Left lung (tissue), 10 donors: ENCODE data around the gene EXT2. TPM values are rescaled to one million over a fixed set of nuclear protein-coding genes. Genes with fewer than 3 reads are reported as not detected.

Experiments used
- ATAC-seq: fragments of 200-7000 bp; cut with Tn5 transposase; one replicate; pipeline ENCODE4 v1.9.1; 2020; ENCODE audit warnings: moderate library complexity
- DNase-seq, 4 donors: peaks; one replicate each; pipeline ENCODE4 v3.0.0-alpha.2; 2013 to 2020
- H3K27ac ChIP-seq, 2 donors: fragments of 200-600 bp; sonication (generic) in 1 of 2; one replicate each; pipeline versions ENCODE4 v1.5.0 to v1.8.0; 2020 to 2021
- H3K27me3 ChIP-seq, 2 donors: fragments of 200-600 bp; sonication (generic) in 1 of 2; one replicate each; pipeline versions ENCODE4 v1.5.0 to v1.8.0; 2020 to 2021
- H3K36me3 ChIP-seq, 2 donors: fragments of 200-600 bp; sonication (generic) in 1 of 2; one replicate each; pipeline versions ENCODE4 v1.5.0 to v1.8.0; 2020 to 2021
- H3K4me1 ChIP-seq, 2 donors: fragments of 200-600 bp; one replicate each; pipeline ENCODE4 v1.8.0; 2021
- H3K4me3 ChIP-seq, 2 donors: fragments of 200-600 bp; sonication (generic) in 1 of 2; one replicate each; pipeline versions ENCODE4 v1.5.0 to v1.8.0; 2020 to 2021; ENCODE audit warnings: mild to moderate bottlenecking in 1 of 2
- H3K9me3 ChIP-seq, 2 donors: fragments of 200-600 bp; sonication (generic) in 1 of 2; one replicate each; pipeline versions ENCODE4 v1.5.0 to v1.8.0; 2020 to 2021
- CTCF ChIP-seq, 2 donors: fragments of 200-600 bp; sonication (generic) in 1 of 2; IDR thresholded peaks; one replicate each; pipeline versions ENCODE4 v1.5.0 to v1.8.0; 2021; ENCODE audit warnings: antibody characterized with exemption in 2 of 2
- intact Hi-C, 2 donors: fragments of 100-400 bp; cut with DNase I; formaldehyde crosslinking; loops; one replicate each; pipeline versions ENCODE4 v1.11.2 to v1.14.2; 2022
- polyA plus RNA-seq, 6 donors: library from polyadenylated mRNA; unstranded; fragments of 120-200 nt; gene quantifications; one replicate each; pipeline ENCODE4 v1.2.1, GENCODE V29; 2013; ENCODE audit not compliant: insufficient read length in 6 of 6
- total RNA-seq, 2 donors: library from RNA; stranded (reverse); fragmentation: NEBNext Ultra II Directional; extraction: Animal tissue kit (Norgen Biotek cat#: 25700); gene quantifications; one replicate each; pipeline ENCODE4 v1.2.1, GENCODE V29; 2021
- donor health status: DM: no; HTN: yes; CAD: no.
- donor health status: DM: no; HTN: no; CAD: no.

Gene EXT2
- total and polyA plus RNA-seq, 8 donors: 56.4 to 85.0 (median 76.8) TPM

- Histone ChIP-seq H3K9me3 (no peaks in the 10 kb centered on the region), H3K27me3 (no peaks in the 10 kb centered on the region), H3K4me1 (peaks cover 6 to 19% of the 10 kb centered on the region in 2 donors), H3K36me3 (no peaks in the 10 kb centered on the region), H3K27ac (no peak overlapping the region), H3K4me3 (no peak overlapping the region)
- ATAC-seq (no peak), DNase-seq (no peak)
- TF ChIP-seq CTCF (IDR thresholded peaks at IDR 0.05): no peak
- intact Hi-C loops: no loop called here
These were observed 5.6 kb downstream of the EXT2 start for GRCh38 chr11:44101098-44101497.

GRCh38 chr11:44104481-44105294 is 9.2 kb downstream of the EXT2 start:
- Histone ChIP-seq H3K4me1 (peaks cover 0 to 6% of the 10 kb centered on the region in 2 donors), H3K4me3 (no peak overlapping the region), H3K27me3 (no peaks in the 10 kb centered on the region), H3K27ac (no peak overlapping the region), H3K36me3 (peaks cover 0 to 22% of the 10 kb centered on the region in 2 donors), H3K9me3 (no peaks in the 10 kb centered on the region)
- intact Hi-C loops: no loop called here
- ATAC-seq (no peak), DNase-seq (no peak)
- TF ChIP-seq CTCF (IDR thresholded peaks at IDR 0.05): no peak

GRCh38 chr11:44108260-44108659 is 12.8 kb downstream of the EXT2 start:
- Histone ChIP-seq H3K4me1 (peaks cover 0 to 6% of the 10 kb centered on the region in 2 donors), H3K4me3 (no peak overlapping the region), H3K27me3 (no peaks in the 10 kb centered on the region), H3K36me3 (peaks cover 0 to 22% of the 10 kb centered on the region in 2 donors), H3K27ac (no peak overlapping the region), H3K9me3 (no peaks in the 10 kb centered on the region)
- intact Hi-C loops: no loop called here
- no peak for DNase-seq
- TF ChIP-seq CTCF (IDR thresholded peaks at IDR 0.05): no peak
- ATAC-seq: no peak

GRCh38 chr11:44110231-44110679 is 14.8 kb downstream of the EXT2 start:
- H3K9me3 ChIP-seq: no peaks in the 10 kb centered on the region

More at GRCh38 chr11:44110231-44110679, 14.8 kb downstream of the EXT2 start:
- peak; percentile 67 to 71 for TF ChIP-seq CTCF (IDR thresholded peaks at IDR 0.05)
- intact Hi-C loops: no loop called here
- H3K36me3 ChIP-seq: peaks cover 0 to 37% of the 10 kb centered on the region in 2 donors
- no peaks in the 10 kb centered on the region for H3K4me1 ChIP-seq
- ATAC-seq: peak; percentile 93
- peak in 2 of 4 donors; percentile 47 to 49 for DNase-seq
- no peak overlapping the region for H3K27ac ChIP-seq
- no peaks in the 10 kb centered on the region for H3K27me3 ChIP-seq
- H3K4me3 ChIP-seq: no peak overlapping the region
